COLO668 (cell line): ENCODE data around the gene CNPPD1.

Experiments used
- DNase-seq: peaks from one replicate; lab custom pipeline; 2025; ENCODE audit not compliant: unreplicated experiment; lab: John Stamatoyannopoulos, UW

Gene CNPPD1

DNA sequence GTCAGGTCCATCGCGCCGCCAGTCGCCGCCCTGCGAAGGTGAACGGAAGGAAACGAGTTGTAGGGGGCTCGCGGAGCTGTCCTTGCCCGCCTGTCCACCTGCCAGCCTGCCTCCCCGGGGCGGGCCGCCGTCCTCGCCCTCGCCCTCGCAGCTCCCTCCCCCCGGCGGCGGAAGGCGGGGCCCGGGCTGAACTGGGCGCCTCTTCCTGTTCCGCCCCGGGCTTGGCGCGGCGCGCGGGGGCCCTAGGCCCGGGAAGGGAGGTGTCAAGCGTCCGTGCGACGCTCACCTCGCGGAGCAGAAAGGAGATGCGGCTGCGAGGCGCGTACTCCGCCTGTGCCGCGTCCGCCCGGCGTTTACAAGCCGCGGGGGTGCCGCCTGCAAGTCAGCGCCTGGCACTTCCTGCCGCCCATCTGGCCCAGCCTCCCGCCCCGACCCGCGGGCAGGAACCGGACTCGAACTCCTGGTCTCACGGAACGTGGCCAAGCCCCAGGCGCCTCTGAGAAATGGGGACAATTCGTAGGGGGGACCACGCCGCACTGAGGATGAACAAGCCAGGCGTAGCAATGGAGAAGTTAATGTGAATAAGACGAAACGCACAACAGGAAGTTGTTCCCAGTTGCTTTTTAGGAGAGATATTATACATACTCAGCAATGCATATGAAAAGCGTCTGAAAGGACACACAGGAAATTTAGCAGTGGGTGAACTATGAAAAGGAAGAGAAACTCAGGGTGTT lies at the start of gene CNPPD1:
TSS of gene CNPPD1 (minus strand) at position 108 of the 734 bp plus-strand sequence. CDS start at position 11, 97 bp downstream.
- peak; percentile 96 for DNase-seq

DNA sequence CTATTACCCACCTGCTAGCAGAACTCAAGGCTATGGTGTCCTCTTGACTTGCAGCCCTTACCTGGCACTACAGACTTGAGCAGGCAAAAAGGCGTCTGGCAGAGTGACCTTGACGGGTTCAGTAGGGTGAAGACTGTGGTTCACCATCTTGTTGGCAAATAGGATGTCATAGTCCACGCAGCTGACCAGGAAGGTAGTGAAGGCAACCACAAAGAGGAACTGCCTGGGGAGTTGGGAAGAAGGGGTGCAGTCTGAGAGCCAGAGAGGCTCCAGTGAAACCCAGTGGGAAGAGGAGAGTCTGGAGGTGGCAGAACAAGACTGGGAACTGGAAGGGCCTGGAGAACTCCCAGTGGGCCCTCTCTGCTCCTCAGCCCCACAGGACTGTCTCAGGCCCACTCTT lies 48.6 kb upstream of the CNPPD1 start:
- no peak for DNase-seq

DNA sequence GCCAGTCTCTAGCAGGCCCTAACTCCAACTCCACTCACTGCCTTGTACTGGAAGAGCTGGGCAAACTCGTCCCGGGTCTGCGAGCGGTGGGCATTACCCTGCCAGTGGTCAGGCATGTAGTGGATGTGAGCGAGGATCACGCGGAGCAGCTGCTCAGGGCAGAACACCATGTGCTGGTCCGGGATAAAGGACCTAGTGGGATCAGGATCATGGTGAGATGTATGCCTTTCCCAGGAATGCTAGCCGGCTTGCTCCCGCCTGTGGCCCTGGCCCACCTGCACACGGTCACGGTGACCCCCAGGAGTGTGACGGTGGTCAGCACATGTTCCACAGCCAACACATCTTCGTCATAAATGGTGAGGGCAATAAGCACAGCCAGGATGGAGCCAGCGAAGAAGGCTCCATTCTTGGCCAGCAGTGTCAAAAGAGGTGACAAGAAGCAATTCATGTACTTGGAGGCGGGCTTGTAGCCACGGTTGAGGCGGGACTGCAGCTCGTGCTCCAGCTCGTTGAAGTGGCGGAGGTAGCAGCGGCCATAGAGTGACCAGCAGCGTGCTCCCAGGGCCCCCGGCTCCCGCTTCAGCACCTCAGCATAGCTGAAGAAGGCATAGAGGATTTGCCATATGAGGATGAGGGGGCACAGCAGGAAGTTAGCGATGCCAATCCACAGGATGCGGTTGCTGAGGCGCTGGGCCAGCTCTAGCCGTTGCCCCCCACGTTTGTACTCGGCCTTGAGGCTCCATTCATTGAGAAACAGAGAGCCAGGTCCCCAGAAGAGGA lies 47.3 kb upstream of the CNPPD1 start:
- no peak for DNase-seq

DNA sequence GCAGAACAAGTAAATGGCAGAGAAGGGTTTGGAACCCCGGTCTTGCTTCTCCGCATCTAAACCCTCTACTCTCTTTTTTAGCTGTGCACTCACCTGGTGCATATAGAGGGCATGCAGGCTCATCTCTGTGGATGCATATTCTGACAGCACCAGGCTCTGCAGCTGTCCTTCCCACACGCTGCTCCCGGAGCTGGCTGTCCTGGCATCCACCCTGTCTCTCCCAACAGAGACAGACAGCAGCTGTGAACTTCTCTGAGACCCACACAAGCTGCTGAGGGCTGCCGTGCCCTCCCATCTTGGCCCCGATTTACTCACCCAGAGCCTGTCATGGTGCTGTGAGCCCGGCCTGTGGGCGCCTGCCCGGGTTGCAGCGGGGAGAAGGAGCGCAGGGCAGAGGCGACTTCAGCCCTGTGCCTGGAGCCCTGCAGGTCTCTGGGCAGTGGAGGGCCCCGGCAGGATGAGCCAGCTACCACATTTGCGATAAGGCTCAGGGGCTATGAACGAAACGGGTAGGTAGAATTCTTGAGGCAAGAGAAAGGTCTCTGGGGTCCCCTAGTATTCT lies 45.3 kb upstream of the CNPPD1 start:
- DNase-seq: no peak

DNA sequence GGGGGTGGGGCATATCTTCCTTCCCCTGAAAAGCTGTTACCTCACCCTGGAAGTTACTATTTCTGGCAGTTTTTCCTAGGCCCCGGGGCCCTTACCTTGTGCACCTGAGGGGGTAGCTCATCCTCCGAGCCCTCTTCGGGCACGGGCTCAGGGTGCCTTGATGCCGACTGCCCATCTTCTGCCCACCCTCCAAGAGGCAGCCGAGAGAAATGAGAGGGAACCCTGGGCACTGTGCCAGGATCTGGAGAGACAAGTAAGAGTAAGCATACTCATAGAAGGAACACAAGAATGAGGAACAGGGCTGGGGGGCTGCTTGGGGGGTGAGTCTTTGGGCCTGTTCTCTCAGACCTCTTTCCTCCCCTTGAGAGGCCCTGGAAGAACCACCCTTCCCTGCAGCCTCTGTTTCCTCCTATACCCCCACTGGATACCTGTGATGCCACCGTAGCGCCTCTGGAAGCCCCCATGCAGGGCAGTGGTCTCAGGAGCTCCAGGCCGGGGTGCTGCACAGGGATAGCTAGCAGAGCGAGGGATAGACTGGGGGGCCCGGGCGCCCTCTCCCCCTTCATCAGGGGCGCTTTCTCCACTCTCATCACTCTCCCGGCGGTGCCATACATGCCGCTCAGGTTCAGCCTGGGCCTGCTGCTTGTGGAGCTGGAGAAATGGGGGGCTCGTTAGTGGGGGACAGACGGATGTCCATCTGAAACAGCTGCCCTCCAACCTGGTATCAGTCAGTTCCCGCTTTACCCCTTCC lies 44.1 kb upstream of the CNPPD1 start:
- DNase-seq: no peak

DNA sequence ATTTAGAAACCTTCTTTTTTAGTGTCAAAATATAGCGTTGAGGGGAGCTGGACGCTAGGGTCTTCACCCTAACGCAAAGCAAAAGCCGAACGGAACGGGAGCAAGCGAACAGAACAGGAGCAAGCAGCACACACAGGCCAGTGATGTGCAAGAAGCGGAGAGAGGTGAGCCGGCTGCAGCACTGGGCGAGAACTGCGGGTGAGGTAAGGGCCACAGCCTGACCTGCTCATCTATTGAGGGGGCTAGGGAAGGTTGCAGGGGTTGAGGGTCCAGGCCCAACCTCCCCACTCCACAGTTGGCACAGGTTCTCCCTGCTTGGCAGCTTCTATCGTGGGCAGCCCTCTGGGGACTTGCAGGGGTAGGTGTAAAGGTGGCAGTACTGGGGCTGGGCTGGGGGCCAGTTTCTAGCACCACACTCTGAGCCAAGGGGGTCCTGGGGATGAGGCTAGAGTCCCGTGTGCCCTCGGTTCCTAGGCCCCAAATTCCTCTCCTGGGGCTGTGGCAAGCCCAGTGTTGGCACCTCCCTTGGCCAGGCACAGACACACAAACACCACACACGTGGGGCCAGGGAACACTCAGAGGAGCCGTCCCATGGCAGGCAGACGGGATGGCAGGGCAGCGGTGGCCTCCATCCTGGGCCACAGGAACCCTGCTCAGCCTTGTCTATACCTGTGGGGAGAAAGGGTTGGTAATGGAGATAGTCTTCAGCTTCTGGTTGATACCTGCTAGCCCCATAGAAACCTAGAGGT lies 43.2 kb upstream of the CNPPD1 start:
- no peak for DNase-seq

DNA sequence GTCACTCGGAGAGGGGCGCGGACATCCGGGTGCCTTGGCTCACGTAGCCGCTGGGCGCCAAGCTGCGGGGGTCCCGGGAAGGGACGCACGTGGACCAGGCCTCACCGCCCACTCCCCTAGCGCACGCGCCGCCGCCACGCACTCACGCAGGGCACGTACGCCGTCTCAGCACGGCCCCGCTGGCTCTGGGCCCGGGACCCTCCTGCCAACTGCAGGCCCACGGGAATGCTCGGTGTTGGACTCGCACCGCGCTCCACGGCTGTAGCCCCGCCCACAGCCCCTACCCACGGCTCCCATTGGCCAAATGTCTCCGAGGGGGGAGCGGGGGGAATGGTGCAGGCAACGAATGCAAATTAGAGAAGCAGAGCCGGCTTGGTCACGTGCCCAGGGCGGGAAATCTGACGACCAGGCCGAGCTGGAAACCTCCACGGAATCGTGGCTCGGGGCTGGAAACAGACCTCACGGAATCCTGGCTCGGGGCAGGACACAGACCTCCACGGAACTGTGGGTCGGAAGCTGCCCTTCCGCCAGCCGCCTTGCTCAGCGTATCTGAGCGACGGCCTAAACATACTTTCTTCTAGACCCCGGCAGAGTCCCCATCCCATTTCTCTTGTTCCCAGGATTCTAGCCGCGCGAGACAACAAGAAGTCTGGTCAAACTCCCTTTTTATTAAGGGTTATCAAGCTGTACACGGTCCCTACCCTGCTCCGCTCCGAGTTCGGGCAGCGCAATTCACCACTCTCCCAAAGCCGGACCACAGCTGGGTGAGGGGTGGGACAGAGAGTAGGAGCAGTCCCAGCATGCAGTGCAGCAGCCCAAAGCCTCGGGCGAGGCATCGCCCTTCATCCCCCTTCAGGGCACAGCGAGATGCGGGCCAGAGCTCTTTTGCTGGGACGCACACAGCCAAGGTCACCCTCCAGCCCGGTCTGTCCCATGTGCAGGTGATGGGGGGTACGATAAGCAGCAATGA lies 42.3 kb upstream of the CNPPD1 start, which contains the start of gene ABCB6:
TSS of gene ABCB6 (minus strand) at position 227 of the 970 bp plus-strand sequence. CDS start 285 bp downstream, outside the sequence.
- peak; percentile 94 for DNase-seq

DNA sequence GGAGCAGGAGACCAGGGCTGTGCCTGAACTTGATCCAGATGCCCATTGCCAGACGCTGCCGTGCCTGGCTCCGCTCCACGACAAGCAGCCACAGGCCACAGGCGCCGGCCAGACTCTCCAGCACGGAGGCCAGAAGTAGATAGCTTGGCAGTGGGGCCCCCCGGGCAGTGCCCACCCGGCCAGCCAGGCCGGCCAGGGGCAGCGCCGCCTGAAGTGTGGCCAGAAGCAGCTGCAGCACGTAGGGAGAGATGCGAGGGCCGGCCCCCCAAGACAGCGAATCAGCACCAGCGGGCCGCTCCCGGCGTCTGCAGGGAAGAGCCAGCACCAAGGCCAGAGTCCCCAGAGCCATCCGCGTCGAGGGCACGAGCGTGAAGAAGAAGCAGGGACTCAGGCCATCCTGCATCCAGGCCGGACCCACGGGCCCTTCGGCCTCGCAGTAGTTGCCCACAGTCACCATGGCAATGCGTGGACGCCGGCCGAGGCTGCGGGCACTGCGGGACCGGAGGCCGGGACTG lies 41.5 kb upstream of the CNPPD1 start:
- peak; percentile 74 for DNase-seq

DNA sequence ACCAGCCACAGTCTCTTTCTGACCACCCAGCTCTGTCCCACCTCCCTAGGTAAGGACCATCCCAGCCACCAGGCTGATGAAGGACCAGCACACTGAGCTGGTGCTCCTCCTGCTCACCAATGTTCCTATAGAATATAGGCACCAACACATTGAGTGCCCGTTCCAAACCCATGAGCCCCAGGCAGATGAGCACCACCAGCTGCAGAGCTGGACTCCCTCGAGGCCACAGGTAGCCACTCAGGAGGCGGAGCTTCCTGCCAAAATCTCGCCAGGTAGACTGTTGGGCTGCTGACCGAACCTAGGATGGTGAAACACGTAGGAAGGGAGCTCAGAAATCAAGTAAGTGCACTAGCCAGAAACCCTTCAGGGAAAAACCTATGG lies 39.8 kb upstream of the CNPPD1 start:
- DNase-seq: no peak

DNA sequence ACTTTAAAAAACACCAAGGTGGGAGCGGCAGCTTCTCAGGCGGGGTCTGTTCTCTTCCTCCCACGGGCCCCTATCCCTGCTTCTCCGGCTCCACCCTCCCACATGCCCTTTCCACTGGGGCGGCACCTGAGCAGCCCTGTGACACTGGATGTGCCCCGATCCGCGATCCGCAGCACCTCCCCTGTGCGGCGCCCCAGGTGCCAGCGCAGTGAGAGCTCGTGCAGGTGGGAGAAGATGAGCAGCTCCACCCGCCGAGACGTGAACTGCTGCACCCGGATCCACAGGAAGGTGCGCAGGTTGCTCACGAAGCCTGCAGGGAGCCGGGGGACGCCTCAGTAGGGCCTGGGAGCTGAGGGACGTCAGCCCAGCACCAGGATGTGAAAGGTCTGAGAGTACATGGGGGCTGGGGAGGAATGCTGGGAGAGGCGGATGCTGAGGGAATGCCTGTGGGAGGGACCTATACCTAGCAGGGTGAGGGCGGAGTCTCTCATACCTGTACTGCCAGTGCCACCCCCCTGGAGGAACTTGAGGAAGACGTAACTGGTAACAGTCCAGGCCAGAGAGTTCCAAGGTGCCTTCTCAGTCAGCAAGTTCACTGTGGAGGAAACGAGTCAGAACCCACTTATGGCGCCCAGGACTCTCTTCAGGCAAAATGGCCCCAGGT lies 39.3 kb upstream of the CNPPD1 start:
- DNase-seq: no peak

DNA sequence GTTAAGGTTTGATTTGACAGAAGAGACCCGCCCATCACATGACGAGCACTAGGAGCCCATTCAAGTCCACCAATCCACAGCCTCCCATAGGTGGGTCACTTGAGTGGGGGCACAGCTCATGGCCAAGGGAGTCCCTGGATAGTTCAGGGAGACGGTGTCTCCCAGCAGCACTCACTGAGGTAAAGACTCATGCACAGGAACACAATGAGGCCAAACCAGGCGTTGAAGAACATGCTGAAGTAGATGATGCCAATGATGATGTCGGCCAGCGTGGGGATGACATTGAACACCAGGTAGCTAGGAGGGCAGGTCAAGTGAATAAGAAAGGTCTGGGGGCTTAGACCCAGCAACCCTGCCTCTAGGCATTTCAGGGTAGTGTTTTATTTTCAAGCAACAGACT lies 38.1 kb upstream of the CNPPD1 start:
- DNase-seq: no peak

DNA sequence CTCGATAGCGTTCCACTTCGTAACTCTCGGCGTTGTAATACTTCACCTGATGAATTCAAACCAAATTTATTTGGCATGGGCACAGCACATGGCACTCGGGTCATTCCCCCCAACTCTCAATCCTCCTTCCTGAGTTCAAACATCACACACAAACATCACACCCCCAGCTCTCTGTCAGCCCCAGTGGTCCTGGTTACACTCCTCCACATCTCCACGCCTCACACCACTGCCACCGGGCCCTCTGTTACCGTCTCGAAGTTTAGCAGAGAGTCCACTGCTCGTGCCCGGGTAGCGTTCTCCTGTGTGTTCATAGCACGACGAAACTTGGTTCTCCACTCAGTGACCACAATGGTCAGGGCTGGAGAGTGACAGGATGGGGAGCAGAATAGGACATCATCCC lies 37.4 kb upstream of the CNPPD1 start:
- no peak for DNase-seq

DNA sequence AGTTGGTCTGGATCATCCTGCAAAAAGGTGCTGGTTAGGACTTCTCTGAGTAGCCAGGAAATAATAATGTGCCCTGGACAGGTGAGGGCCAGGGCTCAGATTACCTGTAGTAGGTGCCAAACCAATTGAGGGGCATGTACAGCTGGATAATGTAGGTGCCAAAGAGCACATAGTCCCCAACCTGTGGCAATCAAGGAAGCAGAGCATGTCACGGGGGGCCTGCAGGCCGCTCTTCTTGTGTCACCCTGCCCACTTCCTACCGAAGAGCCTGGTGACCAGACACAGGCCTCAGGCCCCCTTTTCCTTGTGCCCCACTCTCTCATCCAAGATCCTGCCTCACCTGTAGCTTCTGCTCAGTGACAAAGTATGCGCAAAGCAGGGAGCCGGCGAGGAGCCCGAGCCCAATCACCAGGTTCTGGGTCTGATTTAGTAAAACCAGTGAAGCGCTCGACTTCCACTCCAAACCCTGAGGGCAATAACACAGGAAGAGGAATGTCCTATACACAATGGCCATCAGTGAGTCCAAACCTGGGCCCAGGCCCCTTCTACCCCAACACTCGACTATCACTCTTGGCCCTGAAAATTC lies 36.9 kb upstream of the CNPPD1 start:
- DNase-seq: no peak

DNA sequence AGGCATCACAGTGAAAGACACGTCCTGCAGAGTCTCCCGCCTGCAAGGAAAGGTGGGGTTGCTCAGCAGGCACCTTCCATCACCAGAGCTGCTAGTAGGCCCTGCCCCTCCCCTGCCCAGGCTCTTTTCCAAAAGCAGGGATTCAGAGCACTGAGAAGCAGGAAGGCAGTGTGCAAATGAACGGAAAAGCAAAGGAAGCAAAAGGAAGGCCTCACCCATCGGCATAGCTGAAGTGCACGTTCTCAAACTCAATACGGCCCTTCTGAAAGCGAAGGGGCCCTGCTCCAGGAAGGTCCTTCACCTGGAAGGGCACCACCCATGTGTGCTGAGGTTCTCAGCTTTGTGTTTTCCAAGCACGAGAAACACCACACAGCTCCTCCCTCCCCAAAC lies 36.3 kb upstream of the CNPPD1 start:
- no peak for DNase-seq

DNA sequence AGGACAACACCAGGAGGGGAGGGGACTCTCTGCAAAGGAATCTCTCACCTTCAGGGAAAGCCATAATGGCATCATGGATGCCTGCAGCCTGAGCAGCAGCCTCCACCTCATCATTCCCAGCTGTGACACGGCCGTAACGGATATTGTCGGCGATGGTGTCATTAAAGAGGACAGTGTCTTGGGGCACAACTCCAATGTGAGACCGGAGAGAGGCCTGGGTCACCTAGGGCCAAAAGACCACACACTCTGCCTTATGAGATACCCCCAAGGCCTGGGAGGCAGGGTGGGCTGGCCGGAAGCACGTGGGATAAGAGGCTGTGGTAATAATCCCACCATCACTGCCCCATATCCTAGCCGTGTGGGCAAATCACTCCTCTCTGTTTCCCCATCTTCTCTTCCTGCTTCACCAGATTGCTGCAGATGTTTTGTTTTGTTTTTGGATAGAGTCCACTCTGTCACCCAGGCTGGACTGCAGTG lies 34.2 kb upstream of the CNPPD1 start:
- no peak for DNase-seq

DNA sequence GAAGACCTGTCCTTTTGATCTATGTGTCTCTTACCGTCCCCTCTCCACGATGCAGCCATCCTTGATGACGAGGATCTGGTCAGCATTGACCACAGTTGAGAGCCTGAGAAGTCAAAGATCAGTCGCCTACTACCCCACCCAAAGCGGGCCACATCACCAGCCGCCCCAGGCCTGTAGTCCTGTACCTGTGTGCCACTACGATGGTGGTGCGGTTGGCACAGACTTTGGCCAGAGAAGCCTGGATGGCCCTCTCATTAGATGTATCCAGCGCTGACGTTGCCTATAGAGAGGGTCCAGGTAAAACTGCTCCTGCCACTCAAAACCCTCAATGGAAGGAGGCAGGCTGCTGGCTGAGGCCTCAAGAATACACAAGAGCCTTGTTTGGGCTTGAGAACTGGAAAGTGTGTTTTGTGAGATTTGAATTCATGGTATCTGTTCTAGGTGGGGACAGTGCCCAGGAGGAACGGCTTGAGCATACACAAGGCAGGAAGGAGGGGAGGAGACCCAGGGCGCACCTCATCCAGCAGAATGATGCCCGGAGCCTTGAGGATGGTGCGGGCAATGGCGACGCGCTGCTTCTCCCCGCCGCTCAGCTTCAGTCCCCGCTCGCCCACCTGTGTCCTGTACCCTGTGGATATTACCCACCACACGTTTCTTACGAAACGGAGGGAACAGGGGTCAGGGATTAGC lies 33.6 kb upstream of the CNPPD1 start:
- no peak for DNase-seq
